ENCODE results near the gene SMURF2. TPM values are rescaled to one million over a fixed set of nuclear protein-coding genes. Genes with fewer than 3 reads are reported as not detected.

The SMURF2 gene
- total and polyA plus RNA-seq, 9 of the 15 experiments (the other 6 are each of a cell fraction or from before 2014, with no cell fraction given): 3.8 to 22.0 (median 14.8) TPM

GRCh38 chr17:64603987-64604386 lies 58.1 kb downstream of the SMURF2 start:
- Histone ChIP-seq H3K27me3 (ENCODE audit: control insufficient read depth in 2 of 2, insufficient read depth in 2 of 2, low read length in 2 of 2) (no peaks in the 10 kb centered on the region), H3K4me3 (no peak overlapping the region), H4K20me1 (replicated peaks; ENCODE audit: control insufficient read depth, insufficient read depth, low read length) (no peaks in the 10 kb centered on the region), H3K4me2 (ENCODE audit: insufficient read depth, low read length) (no peak overlapping the region), H3K36me3 (ENCODE audit: control insufficient read depth, insufficient read depth, low read length) (no peaks in the 10 kb centered on the region), H3K4me1 (replicated peaks in 1 of 2; ENCODE audit: control insufficient read depth in 2 of 2, insufficient read depth in 2 of 2, low read length in 2 of 2) (peaks cover 9 to 15% of the 10 kb centered on the region in 2 experiments; a peak in 4 of 5 replicates), H3K9me1 (ENCODE audit: control insufficient read depth, insufficient read depth, low read length) (no peaks in the 10 kb centered on the region), H3K9ac (ENCODE audit: insufficient read depth in 1 of 2, low read depth in 2 of 2, low read length in 2 of 2) (no peak overlapping the region), H3K27ac (ENCODE audit: extremely low read depth, low read depth, low read length) (peak overlapping the region; percentile 30; the same call in 2 of the 3 replicates), H3K79me2 (ENCODE audit: control insufficient read depth, insufficient read depth, low read length) (peaks cover 15% of the 10 kb centered on the region), H3K9me3 (replicated peaks; ENCODE audit: control insufficient read depth, insufficient read depth, low read depth, low read length) (no peaks in the 10 kb centered on the region), H2AFZ (ENCODE audit: low read depth, low read length) (no peak overlapping the region)
- intact Hi-C loops (cut with micrococcal nuclease) (loop anchor here (2.0 kb wide), 3 partner anchors 45 to 107 kb away; partner anchors contain the start of gene POLG2), in situ Hi-C loops (cut with MboI) (no loop called here)
- POLR2A ChIA-PET: interaction anchor here (1.0 to 2.0 kb wide), 5 partner anchors 8 to 100 kb away, joined by 3 to 7 read pairs (median 3); partner anchors contain the start of genes CEP95 and DDX5
- whole genome bisulfite sequencing (ENCODE audit: insufficient coverage, low coverage, missing lambda C conversion rate): 11% methylated on average over 1 of the region's 1 CpG
- TF ChIP-seq HDAC3 (IDR thresholded peaks at IDR 0.05; ENCODE audit: borderline replicate concordance, partially characterized antibody) (peak; percentile 19), MYBL2 (IDR thresholded peaks at IDR 0.05; ENCODE audit: low read depth) (no peak), MYBL2 (CRISPR knock-in tag; IDR thresholded peaks at IDR 0.05; ENCODE audit: borderline replicate concordance) (no peak)
- no peak for DNase-seq (ENCODE audit: extremely low read depth in 1 of 4, low spot score in 3 of 4)
- BruUV-seq (replicated peaks): no TSS peak
- CTCF ChIA-PET (ENCODE audit: low intra/inter-chr PET ratio): no interaction called here
- no peak for FAIRE-seq
- ATAC-seq: no peak

GRCh38 chr17:64599827-64600226 lies 62.3 kb downstream of the SMURF2 start:
- peak in 2 of 4 experiments; percentile 16 to 30 for DNase-seq (ENCODE audit: extremely low read depth in 1 of 4, low spot score in 3 of 4)
- H3K9ac ChIP-seq (ENCODE audit: insufficient read depth in 1 of 2, low read depth in 2 of 2, low read length in 2 of 2): peak overlapping the region; percentile 24 to 79; a peak in 1 of 4 replicates
- H3K27ac ChIP-seq (ENCODE audit: extremely low read depth, low read depth, low read length): peak overlapping the region; percentile 84; the same call in 2 of the 3 replicates
- no peaks in the 10 kb centered on the region for H3K9me1 ChIP-seq (ENCODE audit: control insufficient read depth, insufficient read depth, low read length)
- H3K9me3 ChIP-seq (replicated peaks; ENCODE audit: control insufficient read depth, insufficient read depth, low read depth, low read length): no peaks in the 10 kb centered on the region
- H4K20me1 ChIP-seq (replicated peaks; ENCODE audit: control insufficient read depth, insufficient read depth, low read length): no peaks in the 10 kb centered on the region
- 7% methylated on average over 1 of the region's 1 CpG for WGBS (ENCODE audit: insufficient coverage, low coverage, missing lambda C conversion rate)
- H3K4me2 ChIP-seq (ENCODE audit: insufficient read depth, low read length): peak overlapping the region; percentile 80
- no peaks in the 10 kb centered on the region; the same call in 2 of the 3 replicates for H3K36me3 ChIP-seq (ENCODE audit: control insufficient read depth, insufficient read depth, low read length)
- peaks cover 5% of the 10 kb centered on the region for H3K79me2 ChIP-seq (ENCODE audit: control insufficient read depth, insufficient read depth, low read length)
- intact Hi-C loops (cut with micrococcal nuclease) (loop anchor here (5.0 kb wide), 1 partner anchor 93 kb away; the partner anchor contains the start of genes CEP95 and DDX5), in situ Hi-C loops (cut with MboI) (no loop called here)
- peaks cover 9 to 12% of the 10 kb centered on the region in 2 experiments; a peak in 4 of 5 replicates for H3K4me1 ChIP-seq (replicated peaks in 1 of 2; ENCODE audit: control insufficient read depth in 2 of 2, insufficient read depth in 2 of 2, low read length in 2 of 2)
- POLR2A ChIA-PET: interaction anchor here (0.6 to 2.3 kb wide), 5 partner anchors 32 to 278 kb away, joined by 3 to 22 read pairs (median 3); partner anchors contain the start of genes CEP95, DDX5 and POLG2
- CTCF ChIA-PET (ENCODE audit: low intra/inter-chr PET ratio): no interaction called here
- peak overlapping the region; percentile 90 for H2AFZ ChIP-seq (ENCODE audit: low read depth, low read length)
- ATAC-seq: peak; percentile 57
- BruUV-seq (replicated peaks): no TSS peak
- no peak for FAIRE-seq
- no peaks in the 10 kb centered on the region for H3K27me3 ChIP-seq (ENCODE audit: control insufficient read depth in 2 of 2, insufficient read depth in 2 of 2, low read length in 2 of 2)
- peak overlapping the region; percentile 29; the same call in 1 of the 2 replicates for H3K4me3 ChIP-seq
- TF ChIP-seq ZNF584 (CRISPR knock-in tag; IDR thresholded peaks at IDR 0.05; ENCODE audit: low read depth) (peak; percentile 6; the same call in 1 of the 2 replicates), ZNF79 (CRISPR knock-in tag; IDR thresholded peaks at IDR 0.05; ENCODE audit: low read depth) (no peak), NELFE (IDR thresholded peaks at IDR 0.05; ENCODE audit: insufficient read depth, insufficient read length) (no peak), RBM25 (IDR thresholded peaks at IDR 0.05; ENCODE audit: low read depth, low read length, severe bottlenecking) (peak; percentile 26), KAT8 (IDR thresholded peaks at IDR 0.05; ENCODE audit: low read depth) (peak; percentile 46; the same call in 1 of the 2 replicates), ZNF232 (CRISPR knock-in tag; IDR thresholded peaks at IDR 0.05) (no peak), YY1 (IDR thresholded peaks at IDR 0.05; ENCODE audit: borderline replicate concordance in 1 of 3, control insufficient read depth in 1 of 3, extremely low read depth in 1 of 3, insufficient read depth in 3 of 3, insufficient read length in 1 of 3, insufficient replicate concordance in 2 of 3, low read depth in 1 of 3, low read length in 2 of 3) (peak in 1 of 3 experiments; percentile 60), NFIC (IDR thresholded peaks at IDR 0.05) (no peak), COPS2 (conservative IDR thresholded peaks at IDR 0.05) (no peak)

Measured in K562 (cell line).